Heart left ventricle (tissue), 13 donors: ENCODE data around the gene SPPL3.
"Not testable (repeated sequence)": the region's sequence is repeated elsewhere in the genome, so short reads cannot be mapped to it uniquely, and the experiment has no call there.

Experiments
- CTCF ChIP-seq, 12 donors: fragments of 200-600 bp; sonication (generic) in 4 of 12; IDR thresholded peaks; one replicate each; pipeline versions ENCODE4 v1.5.0 to v1.8.0; 2018 to 2022; ENCODE audit warnings: antibody characterized with exemption in 12 of 12, mild to moderate bottlenecking in 5 of 12
- POLR2A ChIP-seq, 2 donors: fragments of 450-650 bp; IDR thresholded peaks; one replicate each; pipeline ENCODE4 v1.6.1; 2017; ENCODE audit warnings: antibody characterized with exemption in 2 of 2, mild to moderate bottlenecking in 2 of 2, moderate library complexity in 2 of 2
- donor health status: ischemic (EF 13 %, LVEDD 7.1; RV severe dilation, severe dysfunction).
- donor health status: DM: no; HTN: yes; CAD: no.
- donor health status: DM: no; HTN: no; CAD: no.
- donor health status: ischemic (EF 25% LVEDD 6.9; RV normal size, moderate dysfunction).
- donor health status: ischemic (EF 25% LVEDD 5.7; RV mildly dilated, moderate dysfunction).
- donor health status: ischemic (EF 35%, LVEDD 5.7; RV mildly dilated, moderate dysfunction).
- donor health status: nonischemic (EF 11% LVEDD 7.7; RV severe dilation, severe dysfunction).
- donor health status: DM: yes; HTN: yes; CAD: no.
- donor health status: PGD.
- donor health status: ischemic (EF 29% LVEDD 5.4; RV normal size, mild dysfunction).
- donor health status: nonischemic (EF 23%, LVEDD 6.1; RV moderate dilation, normal function).

GRCh38 chr12:120792456-120792855, 111.7 kb downstream of the SPPL3 start:
- not testable (repeated sequence) for TF ChIP-seq CTCF, POLR2A (IDR thresholded peaks at IDR 0.05)
